ENCODE measurements around the gene CHMP4A.
"Not testable (repeated sequence)": the region's sequence is repeated elsewhere in the genome, so short reads cannot be mapped to it uniquely, and the experiment has no call there.

The CHMP4A gene

GRCh38 chr14:24246765-24247212 lies 33.5 kb upstream of the CHMP4A start:
- DNase-seq (ENCODE audit: low read depth): no peak

- not testable (repeated sequence) for DNase-seq (ENCODE audit: low read depth)
Observed at GRCh38 chr14:24245350-24245749, 32.1 kb upstream of the CHMP4A start.

GRCh38 chr14:24243336-24243836 lies 30.1 kb upstream of the CHMP4A start:
- no peak for DNase-seq (ENCODE audit: low read depth)

- DNase-seq (ENCODE audit: low read depth): no peak
Observed at GRCh38 chr14:24241829-24242443, 28.6 kb upstream of the CHMP4A start.

- DNase-seq (ENCODE audit: low read depth): no peak
Observed at GRCh38 chr14:24240110-24240918, 27.0 kb upstream of the CHMP4A start.

- no peak for DNase-seq (ENCODE audit: low read depth)
Observed at GRCh38 chr14:24238527-24239037, 25.3 kb upstream of the CHMP4A start.

- DNase-seq (ENCODE audit: low read depth): no peak
Observed at GRCh38 chr14:24238123-24238522, 24.8 kb upstream of the CHMP4A start.

GRCh38 chr14:24237463-24237955 lies 24.2 kb upstream of the CHMP4A start:
- no peak for DNase-seq (ENCODE audit: low read depth)

- no peak for DNase-seq (ENCODE audit: low read depth)
Observed at GRCh38 chr14:24236689-24237462, 23.6 kb upstream of the CHMP4A start.

- DNase-seq (ENCODE audit: low read depth): no peak
Observed at GRCh38 chr14:24235804-24236688, 22.8 kb upstream of the CHMP4A start.

- DNase-seq (ENCODE audit: low read depth): no peak
Observed at GRCh38 chr14:24234095-24235005, 21.1 kb upstream of the CHMP4A start.

- DNase-seq (ENCODE audit: low read depth): no peak
Observed at GRCh38 chr14:24233538-24233866, 20.2 kb upstream of the CHMP4A start.

GRCh38 chr14:24232645-24233537 lies 19.6 kb upstream of the CHMP4A start, which contains the start of gene GMPR2:
Gene GMPR2, plus strand, starts transcription at chr14:24232929. Its CDS starts 325 bp downstream, at chr14:24233254.
- no peak for DNase-seq (ENCODE audit: low read depth)

GRCh38 chr14:24232121-24232644 lies 18.9 kb upstream of the CHMP4A start, which contains the start of gene NEDD8:
Gene NEDD8, minus strand, starts transcription at chr14:24232367. Its CDS starts 100 bp downstream, at chr14:24232267.
- DNase-seq (ENCODE audit: low read depth): peak; percentile 61

- DNase-seq (ENCODE audit: low read depth): no peak
Observed at GRCh38 chr14:24231263-24232120, 18.2 kb upstream of the CHMP4A start.

GRCh38 chr14:24228902-24229301 lies 15.6 kb upstream of the CHMP4A start:
- no peak for DNase-seq (ENCODE audit: low read depth)

- DNase-seq (ENCODE audit: low read depth): no peak
Observed at GRCh38 chr14:24226473-24226872, 13.2 kb upstream of the CHMP4A start.

GRCh38 chr14:24224618-24225071 lies 11.4 kb upstream of the CHMP4A start:
- no peak for DNase-seq (ENCODE audit: low read depth)
